GM04503 (cell line): Measurements from ENCODE around the gene VSIG10L.

ENCODE experiments used
- DNase-seq: peaks from one replicate; pipeline ENCODE4 v3.0.0-alpha.2; 2012; ENCODE audit warnings: low read depth

Gene VSIG10L

GRCh38 chr19:51365211-51365964 lies 23.4 kb upstream of the VSIG10L start:
- no peak for DNase-seq

GRCh38 chr19:51364200-51365106 lies 22.5 kb upstream of the VSIG10L start:
- DNase-seq: no peak

DNA sequence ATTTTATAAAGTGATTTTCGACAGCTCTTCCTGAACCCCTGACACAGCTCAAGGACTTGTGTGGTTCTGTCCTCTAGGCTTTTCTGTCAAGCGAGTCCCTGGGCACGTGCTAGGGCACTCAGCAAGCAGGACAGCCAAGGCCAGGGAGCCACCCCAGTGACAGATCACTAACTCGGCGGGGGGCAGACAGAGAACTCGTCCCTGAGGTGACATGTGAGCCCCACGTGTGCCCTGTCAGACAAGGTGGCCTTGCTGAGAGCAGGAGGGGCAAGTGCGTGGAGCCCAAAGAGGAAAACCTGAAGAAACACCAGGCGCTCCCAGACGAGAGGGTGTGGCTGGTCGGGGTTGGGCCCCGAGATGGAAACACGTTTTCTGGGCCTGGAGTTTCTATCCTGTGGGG lies 19.3 kb upstream of the VSIG10L start:
- no peak for DNase-seq

- DNase-seq: peak; percentile 80
Observed at GRCh38 chr19:51359294-51359693, 17.4 kb upstream of the VSIG10L start.

GRCh38 chr19:51357952-51358351 lies 16.0 kb upstream of the VSIG10L start:
- no peak for DNase-seq

- no peak for DNase-seq
Observed at GRCh38 chr19:51356159-51356801, 14.3 kb upstream of the VSIG10L start.

- no peak for DNase-seq
Observed at GRCh38 chr19:51354742-51355148, 12.8 kb upstream of the VSIG10L start.

DNA sequence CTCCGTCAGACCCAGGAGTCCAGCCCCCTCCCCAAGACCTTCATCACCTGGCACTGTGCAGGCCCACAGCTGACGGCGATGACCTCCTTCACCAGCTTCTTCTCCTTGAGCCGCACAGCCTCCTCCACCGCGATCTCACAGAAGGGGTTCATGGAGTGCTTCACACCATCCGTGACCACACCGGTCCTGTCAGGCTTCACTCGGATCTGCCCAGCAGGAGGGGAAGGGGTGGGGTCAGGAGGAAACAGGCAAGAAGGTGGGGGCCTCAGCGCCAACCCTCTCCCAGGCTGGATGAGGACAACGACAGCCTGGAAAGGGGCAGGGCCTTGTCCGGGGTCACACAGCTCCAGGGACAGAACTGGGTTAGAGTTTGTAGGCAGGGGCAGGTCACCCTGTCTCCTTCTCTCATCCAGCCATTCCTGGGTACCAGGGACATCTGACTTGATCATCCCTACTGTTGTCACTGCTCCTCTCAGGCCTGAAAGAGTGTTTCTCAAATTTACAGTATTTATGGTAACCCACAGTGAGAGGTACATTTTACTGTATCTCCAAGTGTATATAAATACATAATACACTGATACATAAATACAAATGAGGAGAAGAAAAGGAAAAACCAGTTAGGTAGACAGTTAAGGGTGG lies 12.3 kb upstream of the VSIG10L start:
- DNase-seq: no peak

DNA sequence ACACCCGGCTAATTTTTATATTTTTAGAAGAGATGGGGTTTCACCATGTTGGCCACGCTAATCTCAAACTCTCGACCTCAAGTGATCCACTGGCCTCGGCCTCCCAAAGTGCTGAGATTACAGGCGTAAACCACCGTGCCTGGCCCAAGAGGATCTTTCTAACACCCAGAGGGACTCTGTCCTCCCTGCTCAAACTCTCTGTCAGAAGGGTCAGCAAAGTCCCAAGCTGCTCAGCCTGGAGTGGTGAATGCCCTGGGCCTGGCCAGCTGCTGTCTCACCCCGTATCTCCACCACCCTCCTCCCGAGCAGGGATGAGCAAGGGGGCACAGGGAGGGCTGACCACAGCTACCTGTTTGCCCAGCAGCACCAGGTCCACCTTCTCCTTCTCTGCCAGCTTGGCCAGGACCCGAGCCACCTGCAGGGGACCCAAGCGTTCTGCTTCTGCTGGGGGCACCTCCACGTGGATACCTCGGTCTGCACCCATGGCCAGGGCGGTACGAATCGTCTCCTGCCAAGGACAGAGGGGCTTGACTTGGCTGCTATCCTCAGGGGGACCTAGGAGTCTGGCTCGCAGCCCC lies 10.9 kb upstream of the VSIG10L start:
- DNase-seq: no peak

DNA sequence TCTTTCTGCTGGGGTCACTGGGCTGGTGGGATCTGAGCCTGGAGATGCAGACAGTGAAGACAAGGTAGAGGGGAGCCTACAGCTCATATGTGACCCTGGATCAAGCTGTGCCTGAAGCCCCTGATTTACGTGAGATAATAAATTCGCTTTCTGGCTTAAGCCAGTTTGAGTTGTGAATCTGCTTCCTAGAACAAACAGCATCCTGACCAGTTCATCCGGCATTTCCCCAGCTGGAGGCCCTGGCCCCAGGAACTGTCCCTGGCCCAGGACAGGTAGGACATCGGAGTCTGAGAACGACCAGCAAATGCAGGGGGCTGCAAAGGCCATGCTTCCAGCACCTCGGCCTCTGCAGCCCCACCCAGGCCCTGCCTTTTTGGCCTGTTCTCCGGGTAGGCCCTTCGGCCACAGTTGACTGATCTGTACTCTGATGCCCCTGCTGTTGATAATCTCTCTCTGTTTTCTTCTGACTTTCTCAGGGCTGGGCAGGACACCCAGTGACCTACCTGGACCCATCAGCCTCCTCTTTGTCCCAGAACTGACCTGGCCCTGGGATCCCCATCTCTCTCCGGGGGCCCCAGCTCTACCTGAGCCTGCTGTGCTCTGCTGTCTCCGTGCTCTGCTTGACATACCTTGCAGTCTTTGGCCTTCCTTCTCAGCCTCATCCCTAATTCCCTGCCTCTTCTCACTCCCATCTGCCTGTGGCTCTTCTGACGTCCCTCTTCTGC lies 9.5 kb upstream of the VSIG10L start:
- DNase-seq: no peak

DNA sequence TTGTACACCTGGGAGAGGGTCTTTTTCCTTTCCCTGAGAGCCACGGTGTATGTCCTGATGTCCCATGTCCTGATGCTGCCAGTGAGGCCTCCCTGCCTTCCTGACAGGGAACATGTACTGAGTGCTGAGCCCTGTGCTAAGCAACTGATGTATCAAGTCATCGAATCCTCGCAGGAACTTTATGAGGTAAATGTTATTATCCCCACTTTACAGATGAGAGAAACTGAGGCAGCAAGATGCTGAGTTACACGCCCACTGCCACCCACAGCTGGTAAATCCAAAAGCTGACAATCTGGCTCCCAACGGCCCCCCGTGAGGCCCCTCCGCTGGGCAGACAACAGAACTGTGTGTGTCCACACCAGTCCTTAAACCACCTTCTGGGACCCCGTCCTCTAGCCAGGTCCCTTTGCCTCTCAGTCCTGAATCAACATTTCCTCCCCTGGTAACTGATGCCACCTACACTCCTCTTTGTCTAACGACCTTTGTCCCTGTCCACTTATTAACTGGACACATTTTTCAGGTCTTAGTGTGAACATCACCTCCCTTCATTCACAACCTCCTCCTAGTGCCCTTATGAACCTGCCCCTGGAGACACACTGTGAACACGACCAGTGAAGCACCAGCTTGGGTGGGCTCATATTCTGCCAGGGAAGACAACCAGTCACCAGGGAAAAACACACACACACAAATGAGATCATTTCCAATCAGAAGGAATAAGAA lies 5.4 kb upstream of the VSIG10L start:
- no peak for DNase-seq

- no peak for DNase-seq
Observed at GRCh38 chr19:51346742-51347141, 4.8 kb upstream of the VSIG10L start.

DNA sequence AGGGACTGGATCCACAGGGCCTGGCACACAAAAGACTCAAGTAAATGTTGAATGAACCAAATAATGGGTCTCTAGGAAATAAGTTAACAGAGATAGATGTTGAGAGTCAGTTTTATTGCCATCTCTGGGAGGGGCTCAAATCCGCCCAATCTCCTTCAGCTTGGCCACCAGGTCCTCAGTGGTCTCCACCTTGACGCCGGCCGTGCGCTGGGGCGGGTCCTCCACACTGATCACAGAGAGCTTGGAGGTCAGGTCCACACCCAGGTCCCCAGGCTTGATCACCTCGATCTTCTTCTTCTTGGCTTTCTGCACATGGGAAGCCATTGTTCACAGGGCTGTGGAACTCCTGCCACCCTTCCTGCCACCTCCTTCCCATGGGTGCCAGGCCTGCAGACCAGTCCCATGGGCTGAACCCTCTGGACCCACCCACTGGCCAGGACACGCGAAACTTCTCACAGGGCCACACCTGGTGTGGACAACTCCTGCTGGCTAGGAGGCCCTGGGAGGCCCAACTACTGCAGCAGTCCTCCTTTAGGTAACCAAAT lies 3.2 kb upstream of the VSIG10L start:
- no peak for DNase-seq

DNA sequence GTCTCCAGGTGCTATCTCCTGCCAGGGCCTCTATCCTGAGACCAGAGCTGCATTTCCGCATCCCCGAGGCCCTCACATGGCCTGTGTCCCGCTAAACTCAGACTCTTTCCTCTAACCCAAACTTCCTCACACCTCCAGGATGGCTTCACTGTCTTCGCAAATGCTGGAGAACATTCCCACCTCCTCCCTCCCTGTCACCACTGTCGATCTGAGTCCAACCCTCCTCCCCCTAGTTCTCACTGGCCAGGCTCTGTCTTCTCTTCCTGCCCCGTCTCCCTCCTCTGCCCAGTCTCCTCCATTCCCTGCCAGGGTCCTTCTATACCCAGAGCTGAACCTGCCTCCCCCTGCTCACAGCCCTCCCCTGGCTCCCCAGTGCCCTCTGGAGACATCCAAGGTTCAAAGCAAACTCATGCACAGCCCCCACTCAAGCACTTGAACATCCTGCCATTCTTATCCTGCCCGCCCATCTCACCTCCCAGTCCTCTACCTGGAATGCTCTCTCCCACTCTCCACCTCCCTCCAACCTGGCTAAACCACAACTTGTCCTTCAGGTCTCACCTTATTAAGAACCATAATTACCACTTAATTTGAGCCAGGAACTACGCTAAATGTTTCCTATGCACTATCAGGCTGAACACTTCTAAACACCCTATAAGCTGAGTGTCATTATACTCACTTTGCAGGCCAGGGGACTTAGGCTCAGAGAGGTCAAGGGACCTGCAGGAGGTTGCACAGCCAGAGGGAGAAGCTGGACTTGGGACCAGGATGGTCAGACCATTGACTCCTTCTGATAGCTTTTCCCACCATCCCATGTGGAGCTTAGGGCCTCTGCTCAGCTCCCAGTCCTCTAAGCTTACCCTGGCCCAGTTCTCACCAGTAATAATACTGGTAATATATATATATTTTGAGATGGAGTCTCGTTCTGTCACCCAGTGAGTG lies 961 bp upstream of the VSIG10L start:
- DNase-seq: no peak

DNA sequence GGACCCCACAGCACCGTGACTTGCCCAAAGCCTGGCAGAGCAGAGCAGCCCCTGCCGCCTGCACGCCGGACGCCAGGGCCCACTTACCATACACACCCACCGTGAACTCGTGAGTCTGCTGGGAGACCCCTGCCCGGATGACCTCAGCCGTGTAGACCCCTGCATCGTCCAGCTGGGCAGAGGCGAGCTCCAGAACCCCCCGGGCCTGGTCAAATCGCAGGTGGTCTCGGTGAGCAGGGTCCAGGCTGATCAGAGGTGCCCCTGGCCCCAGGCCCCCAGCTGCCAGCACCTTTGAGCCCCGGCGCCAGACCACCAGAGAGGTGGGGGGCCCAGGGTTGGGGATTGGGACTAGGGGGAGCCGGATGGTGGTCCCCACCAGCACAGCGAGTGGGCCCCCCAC lies 873 bp downstream of the VSIG10L start:
- no peak for DNase-seq

DNA sequence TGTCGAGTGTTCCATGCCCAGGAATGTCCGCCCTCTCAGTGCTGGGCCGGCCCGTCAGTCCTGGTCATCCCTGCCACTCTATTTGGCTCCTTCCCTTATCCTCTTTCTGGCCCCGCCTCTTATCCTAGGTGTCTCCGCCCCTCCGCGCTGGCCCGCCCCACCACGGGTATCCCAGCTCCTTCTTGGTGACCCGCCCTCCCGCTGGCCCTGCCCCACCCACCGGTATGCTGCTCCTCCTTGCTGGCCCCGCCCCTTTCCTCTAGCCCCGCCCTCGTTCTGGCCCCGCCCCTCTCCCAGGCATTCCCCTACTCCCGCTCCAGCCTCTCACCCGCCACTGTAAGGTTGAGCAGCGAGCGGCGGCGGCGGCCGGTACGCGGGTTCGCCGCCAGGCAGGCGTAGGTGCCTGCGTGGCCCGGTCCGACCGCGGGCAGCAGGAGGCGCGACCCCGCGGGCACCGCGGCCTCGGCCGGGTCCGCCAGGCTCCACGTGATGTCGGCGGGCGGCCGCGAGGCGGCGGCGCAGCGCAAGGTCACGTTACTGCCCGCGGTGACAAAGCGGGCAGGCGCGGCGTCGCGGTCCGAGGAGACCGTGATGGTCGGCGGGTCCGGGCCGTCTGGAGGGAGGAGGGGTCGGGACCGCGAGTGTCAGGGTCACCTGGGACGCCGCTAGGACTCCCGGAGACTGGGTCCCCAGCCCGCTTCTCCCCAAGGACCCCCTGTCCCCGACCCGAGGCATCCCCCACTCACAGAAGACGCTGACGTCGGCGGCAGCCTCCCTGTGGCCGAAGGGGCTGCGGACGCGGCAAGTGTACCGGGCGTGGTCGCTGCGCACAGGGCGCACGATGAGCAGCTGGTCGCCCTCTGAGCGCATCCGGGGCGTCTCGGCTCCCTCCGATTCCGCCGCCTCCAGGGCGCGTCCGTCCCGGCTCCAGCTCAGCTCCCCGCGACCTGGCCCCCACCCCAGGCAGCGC lies 2.0 kb downstream of the VSIG10L start:
- peak; percentile 67 for DNase-seq

DNA sequence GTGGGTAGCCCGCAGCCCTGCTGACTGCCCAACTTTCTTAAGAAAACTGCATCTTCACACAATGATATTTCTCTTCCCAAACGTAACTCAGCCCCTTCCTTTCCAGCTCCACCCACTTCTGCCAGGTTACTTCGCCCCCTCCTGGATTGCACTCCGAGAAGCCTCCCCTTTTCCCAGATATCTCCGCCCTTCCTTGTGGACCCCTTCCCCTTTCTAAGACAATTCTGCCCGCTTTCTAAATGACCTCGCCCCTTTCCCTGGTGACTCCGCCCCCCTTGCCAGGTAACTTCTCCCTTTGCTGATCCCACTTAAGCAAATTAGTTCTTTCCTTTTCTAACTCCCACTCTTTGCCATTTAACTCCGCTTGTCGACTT lies 2.6 kb downstream of the VSIG10L start:
- no peak for DNase-seq
